Left cardiac atrium (tissue), 4 donors: Measurements from ENCODE around the gene NOP53. TPM values are rescaled to one million over a fixed set of nuclear protein-coding genes. Genes with fewer than 3 reads are reported as not detected.
"Not testable (repeated sequence)": the region's sequence is repeated elsewhere in the genome, so short reads cannot be mapped to it uniquely, and the experiment has no call there.

Source experiments
- ATAC-seq, 2 donors: fragments of 200-7000 bp; cut with Tn5 transposase; one replicate each; pipeline ENCODE4 v1.9.1; 2020; ENCODE audit warnings: mild to moderate bottlenecking in 2 of 2, moderate library complexity in 2 of 2
- DNase-seq: peaks from one replicate; pipeline ENCODE4 v3.0.0-alpha.2; 2020
- intact Hi-C, 2 donors: fragments of 100-400 bp; cut with DNase I; formaldehyde crosslinking; loops; one replicate each; pipeline versions ENCODE4 v1.14.1 to v1.15.1; 2022 to 2023
- total RNA-seq, 2 donors: library from RNA; stranded (reverse); fragmentation: NEBNext Ultra II Directional; extraction: Animal tissue kit (Norgen Biotek cat#: 25700); gene quantifications; one replicate each; pipeline ENCODE4 v1.2.1, GENCODE V29; 2021
- donor health status: DM: no; HTN: yes; CAD: no.
- donor health status: DM: no; HTN: yes; CAD: no; lungs with severe emphysema.
- donor health status: DM: yes; HTN: yes; CAD: no.
- donor health status: Dilated cardiomyopathy.

NOP53 gene
- total RNA-seq, 2 donors from 2014 or later = 172 to 184 TPM

DNA sequence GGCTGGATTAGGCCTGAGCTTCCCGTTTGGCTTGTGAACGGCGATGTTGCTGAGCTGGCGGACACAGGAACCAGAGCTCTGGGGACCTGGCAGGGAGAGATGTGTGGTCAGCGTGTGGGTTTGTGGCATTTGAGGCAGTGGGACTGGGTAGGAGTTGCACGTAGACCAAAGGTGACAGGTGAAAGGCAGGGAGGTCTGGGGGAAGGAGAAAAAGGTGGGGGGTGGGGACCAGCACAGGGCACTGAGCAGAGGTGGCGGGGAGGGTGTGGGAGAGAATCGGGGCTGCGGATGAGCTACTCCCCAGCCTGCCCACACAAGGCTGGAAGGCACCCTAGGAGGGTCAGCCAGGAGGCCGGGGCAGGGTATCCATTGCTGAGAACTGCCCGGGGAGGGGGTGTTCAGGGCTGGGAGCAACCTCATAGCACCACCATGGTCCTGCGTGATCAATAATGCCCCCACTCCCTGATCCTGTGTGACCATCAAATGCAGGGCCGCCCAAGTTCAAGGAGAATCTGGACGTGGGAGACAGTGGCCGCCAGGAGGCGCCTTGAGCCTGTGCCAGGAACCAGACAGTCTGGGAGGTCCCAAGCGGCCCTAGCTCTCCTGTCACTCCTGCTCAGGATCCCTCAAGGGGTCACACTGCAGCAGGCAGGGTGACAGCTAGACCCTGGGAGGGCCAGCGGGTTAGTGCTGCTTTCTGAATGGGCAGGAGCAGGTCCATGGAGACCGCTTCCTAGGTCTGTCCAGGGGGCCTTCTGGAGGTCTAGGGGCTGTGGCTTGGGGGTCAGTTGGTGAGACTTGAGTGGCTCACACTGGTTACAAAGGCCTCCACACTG, 20.4 kb downstream of the NOP53 start:
- peak; percentile 81 for DNase-seq
- ATAC-seq = peak; percentile 76 to 82
- intact Hi-C loops = loop anchor here in 1 of 2 donors (1.0 kb wide), 1 partner anchor 23 kb away; no protein-coding TSS in a partner anchor

DNA sequence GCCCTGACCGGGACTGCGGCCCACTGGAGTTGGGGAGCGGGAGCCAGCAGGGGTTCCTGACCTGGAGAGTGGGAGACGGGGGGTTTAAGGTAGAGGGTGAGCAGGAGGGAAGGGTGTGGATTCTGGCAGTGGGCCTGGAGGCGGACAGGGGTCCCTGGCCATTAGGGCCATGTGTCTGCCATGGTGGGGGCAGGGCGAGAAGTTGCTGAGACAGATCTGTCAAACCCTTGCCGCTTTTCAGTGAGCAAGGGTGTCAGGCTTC, 20.9 kb downstream of the NOP53 start:
- intact Hi-C loops = loop anchor here in 1 of 2 donors (1.0 kb wide), 1 partner anchor 22 kb away; no protein-coding TSS in a partner anchor

DNA sequence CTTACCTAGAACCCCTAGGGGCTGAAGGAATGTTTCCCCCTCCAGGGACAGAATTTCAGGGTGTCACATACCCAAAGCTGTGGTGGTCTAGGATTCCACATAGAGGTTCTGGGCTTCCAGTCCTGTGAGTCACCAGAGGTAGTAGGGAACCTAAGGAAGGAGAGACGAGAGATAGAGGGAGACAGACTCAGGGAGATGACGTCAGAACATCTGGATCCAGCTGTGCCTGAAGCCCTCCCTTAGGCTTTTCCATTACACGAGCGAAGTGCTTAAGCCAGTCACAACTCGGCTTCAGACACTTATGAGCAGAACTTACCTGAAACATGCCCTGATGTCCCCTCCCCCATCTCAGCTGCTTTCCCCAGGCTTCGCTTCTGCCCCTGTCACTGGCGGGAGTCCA, 21.3 kb downstream of the NOP53 start:
- intact Hi-C loops = loop anchor here in 1 of 2 donors (1.0 kb wide), 1 partner anchor 22 kb away; no protein-coding TSS in a partner anchor
- ATAC-seq = no peak
- DNase-seq = no peak

More for the DNA sequence above, 20.9 kb downstream of the NOP53 start:
- ATAC-seq (no peak), DNase-seq (no peak)

GRCh38 chr19:47767349-47767748, 22.0 kb downstream of the NOP53 start:
- intact Hi-C loops = no loop called here
- DNase-seq = no peak
- ATAC-seq = no peak

DNA sequence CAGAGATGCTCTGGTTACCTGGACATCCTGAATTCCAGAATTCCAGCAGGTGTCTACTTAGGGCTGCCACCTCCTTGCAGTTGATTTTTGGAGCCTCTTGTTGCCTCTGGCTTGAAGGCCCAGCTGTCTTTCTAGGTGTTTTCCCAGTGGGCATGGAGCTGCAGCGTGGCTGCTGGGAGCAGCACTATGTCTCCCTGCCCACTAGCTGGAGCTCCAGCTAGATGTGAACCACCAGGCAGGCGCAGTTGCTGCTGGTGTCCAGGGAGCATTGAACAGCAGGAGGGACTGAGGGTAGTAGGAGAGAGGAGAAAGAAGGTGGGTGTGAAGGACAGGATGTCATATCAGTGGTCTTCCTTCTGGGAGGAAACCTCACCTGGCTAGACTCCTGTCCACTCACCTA, 23.3 kb downstream of the NOP53 start:
- ATAC-seq = no peak
- intact Hi-C loops = no loop called here
- no peak for DNase-seq

DNA sequence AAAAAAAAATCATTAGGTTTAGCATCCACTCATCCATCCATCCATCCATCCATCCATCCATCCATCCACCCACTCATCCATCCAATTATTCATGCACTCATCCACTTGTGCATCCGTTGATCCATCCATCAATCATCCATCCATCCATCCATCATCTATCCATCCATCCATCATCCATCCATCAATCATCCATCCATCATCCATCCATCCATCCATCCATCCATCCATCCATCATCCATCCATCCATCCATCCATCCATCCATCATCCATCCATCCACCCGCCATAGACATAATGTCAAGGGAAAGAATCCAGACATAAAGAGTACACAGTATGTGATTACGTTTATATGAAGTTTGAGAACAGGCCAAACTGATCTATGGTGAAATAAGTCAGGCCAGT, 24.2 kb downstream of the NOP53 start:
- DNase-seq = no peak
- intact Hi-C loops = no loop called here
- ATAC-seq = no peak

DNA sequence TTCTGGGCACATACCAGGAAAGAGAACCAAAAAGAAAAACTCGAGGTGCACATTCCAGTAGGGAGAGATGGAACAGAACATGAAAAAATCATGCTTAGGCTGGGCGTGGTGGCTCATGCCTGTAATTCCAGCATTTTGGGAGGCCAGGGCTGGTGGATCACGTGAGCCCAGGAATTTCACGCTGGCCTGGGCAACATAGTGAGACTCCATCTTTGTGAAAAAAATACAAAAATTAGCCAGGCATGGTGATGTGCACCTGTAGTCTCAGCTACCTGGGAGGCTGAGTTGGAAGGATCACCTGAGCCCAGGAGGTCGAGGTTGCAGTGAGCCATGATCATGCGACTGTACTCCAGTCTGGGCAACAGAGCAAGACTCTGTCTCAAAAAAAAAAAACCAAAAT, 25.9 kb downstream of the NOP53 start:
- DNase-seq, ATAC-seq, intact Hi-C loops: not testable (repeated sequence)

DNA sequence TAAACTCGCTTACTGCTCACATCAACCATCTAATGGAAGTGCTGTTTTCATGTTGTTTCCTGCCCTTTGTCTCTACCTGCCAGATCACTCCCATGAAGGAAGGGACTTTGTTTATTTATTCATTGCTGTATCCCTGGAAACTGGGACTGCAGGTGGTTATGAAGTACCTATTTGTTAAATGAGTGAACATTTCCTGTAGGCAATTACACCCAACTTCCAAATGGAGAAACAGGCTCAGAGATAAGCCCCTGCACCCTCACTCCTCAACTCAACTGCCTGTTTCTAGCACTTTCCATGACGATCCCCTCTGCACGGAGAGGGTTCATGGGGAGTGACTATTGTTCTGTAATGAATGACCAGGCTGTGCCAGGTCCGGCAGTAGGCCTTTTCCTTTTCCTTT, 31.2 kb downstream of the NOP53 start:
- ATAC-seq = no peak
- DNase-seq = no peak
- intact Hi-C loops = no loop called here

- ATAC-seq, intact Hi-C loops, DNase-seq: not testable (repeated sequence)
Measured at GRCh38 chr19:47777245-47778048, 32.1 kb downstream of the NOP53 start.

GRCh38 chr19:47778049-47778953, 33.0 kb downstream of the NOP53 start, which contains the start of gene SELENOW:
Gene SELENOW, plus strand, starts transcription at chr19:47778703. Its CDS starts 83 bp downstream, at chr19:47778786.
- intact Hi-C loops = no loop called here
- peak; percentile 87 to 91 for ATAC-seq
- DNase-seq = peak; percentile 83

DNA sequence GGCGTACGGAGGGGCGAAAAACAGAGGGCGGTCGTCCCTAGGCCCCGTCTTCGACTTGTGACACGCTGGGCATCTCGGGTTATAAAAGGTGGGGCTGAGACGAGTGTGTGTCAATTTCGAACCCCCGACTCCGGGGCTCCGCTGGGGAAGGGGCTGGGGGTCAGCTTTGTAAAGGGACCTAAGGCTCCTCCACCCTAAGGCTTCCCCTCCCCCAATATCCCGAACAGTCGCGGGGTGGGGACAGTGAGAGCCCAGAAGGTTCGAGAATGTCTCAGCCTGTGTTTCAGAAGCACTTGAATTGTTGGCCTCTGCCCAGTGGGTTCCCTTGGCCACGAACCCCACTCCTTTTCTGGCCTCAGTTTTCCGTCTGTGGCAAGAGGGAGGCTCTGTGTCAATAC, 33.6 kb downstream of the NOP53 start:
- DNase-seq (peak; percentile 39), ATAC-seq (peak; percentile 41 to 52)
- intact Hi-C loops = no loop called here

DNA sequence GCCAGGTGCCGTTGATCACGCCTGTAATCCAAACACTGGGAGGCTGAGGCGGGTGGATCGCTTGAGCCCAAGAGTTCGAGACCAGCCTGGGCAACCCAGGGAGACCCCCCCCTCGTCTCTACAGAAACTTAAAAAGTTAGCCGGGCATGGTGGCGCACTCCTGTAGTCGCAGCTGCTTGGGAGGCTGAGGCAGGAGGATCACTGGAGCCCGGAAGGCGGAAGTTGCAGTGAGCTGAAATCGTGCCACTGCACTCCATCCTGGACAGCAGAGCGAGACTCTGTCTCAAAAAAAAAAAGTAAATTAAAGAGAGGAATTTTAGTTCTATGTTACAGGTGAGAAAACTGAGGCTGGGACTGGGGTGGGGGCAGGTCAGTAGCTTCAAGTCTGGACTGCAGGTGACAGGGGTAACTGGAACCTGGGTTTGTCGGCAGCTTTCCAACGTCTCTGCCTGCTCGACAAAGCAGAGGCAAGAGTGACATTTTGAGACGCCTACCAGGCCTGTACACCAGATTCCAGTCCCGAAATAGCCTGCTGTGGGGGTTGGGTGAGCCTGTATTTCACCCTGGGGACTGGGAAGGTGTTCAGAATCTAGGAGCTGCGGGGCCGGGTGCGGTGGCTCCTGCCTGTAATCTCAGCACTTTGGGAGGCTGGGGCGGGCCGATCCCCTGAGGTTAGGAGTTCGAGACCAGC, 34.3 kb downstream of the NOP53 start:
- DNase-seq (peak; percentile 74), ATAC-seq (peak; percentile 48 to 50)
- intact Hi-C loops = loop anchor here in 1 of 2 donors (5.0 kb wide), 1 partner anchor 72 kb away; no protein-coding TSS in a partner anchor

- no peak for DNase-seq
- no peak for ATAC-seq
- intact Hi-C loops = loop anchor here in 1 of 2 donors (5.0 kb wide), 1 partner anchor 73 kb away; no protein-coding TSS in a partner anchor
Measured at GRCh38 chr19:47780215-47780551, 34.8 kb downstream of the NOP53 start.

- peak; percentile 53 for DNase-seq
- intact Hi-C loops = loop anchor here in 1 of 2 donors (5.0 kb wide), 1 partner anchor 74 kb away; no protein-coding TSS in a partner anchor
- no peak for ATAC-seq
Measured at GRCh38 chr19:47781590-47782262, 36.4 kb downstream of the NOP53 start.

- ATAC-seq = no peak
- intact Hi-C loops = no loop called here
- no peak for DNase-seq
Measured at GRCh38 chr19:47786566-47786965, 41.2 kb downstream of the NOP53 start.

GRCh38 chr19:47787307-47787706, 42.0 kb downstream of the NOP53 start:
- DNase-seq, ATAC-seq, intact Hi-C loops: not testable (repeated sequence)

DNA sequence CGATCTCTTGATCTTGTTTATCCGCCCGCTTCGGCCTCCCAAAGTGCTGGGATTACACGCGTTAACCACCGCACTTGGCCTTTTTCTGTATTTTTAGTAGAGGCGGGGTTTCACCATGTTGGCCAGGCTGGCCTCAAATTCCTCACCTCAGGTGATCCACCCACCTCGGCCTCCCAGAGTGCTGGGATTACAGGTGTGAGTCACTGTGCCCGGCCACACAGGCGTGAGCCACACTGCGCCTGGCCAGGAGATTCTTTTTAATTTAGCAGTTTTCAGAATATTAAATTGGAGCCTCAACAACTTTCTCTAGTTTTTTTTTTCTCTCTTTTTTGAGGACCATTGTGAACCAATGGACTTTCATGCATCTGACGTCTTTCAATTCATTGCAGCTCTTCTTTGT, 44.5 kb downstream of the NOP53 start:
- intact Hi-C loops, ATAC-seq: not testable (repeated sequence)

DNA sequence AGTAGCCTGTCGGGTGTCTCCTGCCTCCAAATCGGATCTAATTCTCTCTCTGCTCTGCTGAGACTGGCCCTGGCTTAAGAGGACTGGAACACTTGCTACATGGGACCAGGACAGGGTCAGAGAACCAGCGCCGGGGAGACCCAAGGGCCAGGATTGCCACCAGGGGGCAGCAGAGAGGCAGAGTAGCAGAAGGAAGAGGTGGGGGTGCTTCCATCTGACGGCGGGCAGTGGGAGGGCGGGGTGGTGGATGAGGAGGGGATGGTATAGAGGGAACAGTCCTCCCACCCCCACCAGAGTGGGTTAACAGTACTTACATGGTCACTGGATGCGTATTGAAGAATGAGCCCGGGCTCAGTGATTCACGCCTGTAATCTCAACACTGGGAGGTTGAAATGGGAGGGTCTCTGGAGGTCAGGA, 45.1 kb downstream of the NOP53 start:
- intact Hi-C loops = no loop called here
- DNase-seq (peak; percentile 89), ATAC-seq (peak; percentile 73 to 80)

More for the DNA sequence above, 44.5 kb downstream of the NOP53 start:
- DNase-seq = not testable (repeated sequence)
